Neural progenitor cell (in vitro differentiated cells): ENCODE results near the gene GMFB. TPM values are rescaled to one million over a fixed set of nuclear protein-coding genes. Genes with fewer than 3 reads are reported as not detected.

ENCODE experiments used
- DNase-seq: peaks from one replicate; pipeline ENCODE4 v3.0.0-alpha.2; 2016; ENCODE audit warnings: low spot score
- H2AFZ ChIP-seq: fragments of 200-600 bp; sonication (generic); replicated peaks from 2 replicates; pipeline ENCODE4 v1.6.1; 2016; ENCODE audit warnings: antibody characterized with exemption
- H3F3A ChIP-seq: fragments of 200-600 bp; sonication (generic); 2 replicates; pipeline ENCODE4 v1.6.1; 2016; ENCODE audit warnings: antibody characterized with exemption, low read depth
- H3K27ac ChIP-seq: fragments of 200-600 bp; sonication (generic); 2 replicates; pipeline ENCODE4 v1.5.1; 2016; ENCODE audit warnings: mild to moderate bottlenecking
- H3K27me3 ChIP-seq: fragments of 200-600 bp; sonication (generic); 2 replicates; pipeline ENCODE4 v1.6.1; 2016; ENCODE audit warnings: mild to moderate bottlenecking, moderate library complexity
- H3K36me3 ChIP-seq: fragments of 200-600 bp; sonication (generic); 2 replicates; pipeline ENCODE4 v1.5.1; 2016
- H3K4me1 ChIP-seq: fragments of 200-600 bp; sonication (generic); 2 replicates; pipeline ENCODE4 v1.6.1; 2016; ENCODE audit warnings: mixed run types
- H3K4me2 ChIP-seq: fragments of 200-600 bp; sonication (generic); 2 replicates; pipeline ENCODE4 v1.6.1; 2016
- H3K4me3 ChIP-seq: fragments of 200-600 bp; sonication (generic); 2 replicates; pipeline ENCODE4 v1.5.1; 2016
- H3K79me2 ChIP-seq: fragments of 200-600 bp; sonication (generic); 2 replicates; pipeline ENCODE4 v1.6.1; 2016; ENCODE audit warnings: low read depth
- H3K9ac ChIP-seq: fragments of 200-600 bp; sonication (generic); 2 replicates; pipeline ENCODE4 v1.6.1; 2016
- H3K9me3 ChIP-seq: fragments of 200-600 bp; sonication (generic); 2 replicates; pipeline ENCODE4 v1.5.1; 2016; ENCODE audit warnings: low read depth
- H4K20me1 ChIP-seq: fragments of 200-600 bp; sonication (generic); 2 replicates; pipeline ENCODE4 v1.6.1; 2016; ENCODE audit warnings: low read depth
- H3K27ac Mint-ChIP-seq: 3 replicates; pipeline ENCODE4 v1.8.0; 2021; ENCODE audit warnings: mixed read lengths
- H3K27me3 Mint-ChIP-seq: 2 replicates; pipeline ENCODE4 v1.8.0; 2022; ENCODE audit warnings: low read depth, mild to moderate bottlenecking, inconsistent platforms, moderate library complexity, mixed read lengths; ENCODE audit not compliant: insufficient read depth
- H3K36me3 Mint-ChIP-seq: 3 replicates; pipeline ENCODE4 v1.8.0; 2021; ENCODE audit warnings: mixed read lengths
- H3K4me1 Mint-ChIP-seq: 3 replicates; pipeline ENCODE4 v1.8.0; 2021; ENCODE audit warnings: mixed read lengths
- H3K4me3 Mint-ChIP-seq: 3 replicates; pipeline ENCODE4 v1.8.0; 2021; ENCODE audit warnings: mild to moderate bottlenecking, moderate library complexity, mixed read lengths
- H3K9me3 Mint-ChIP-seq: 3 replicates; pipeline ENCODE4 v1.8.0; 2020; ENCODE audit warnings: mixed read lengths
- CTCF ChIP-seq: fragments of 200-600 bp; sonication (generic); IDR thresholded peaks from 2 replicates; pipeline ENCODE4 v1.5.1; 2017; ENCODE audit warnings: antibody characterized with exemption, mild to moderate bottlenecking
- EZH2 ChIP-seq: fragments of 200-600 bp; sonication (generic); IDR thresholded peaks from 2 replicates; pipeline ENCODE4 v1.6.1; 2017; ENCODE audit warnings: antibody characterized with exemption, mild to moderate bottlenecking, moderate library complexity
- EZH2phosphoT487 ChIP-seq: fragments of 200-600 bp; sonication (generic); IDR thresholded peaks from 2 replicates; pipeline ENCODE4 v1.6.1; 2017; ENCODE audit warnings: antibody characterized with exemption
- total RNA-seq: library from RNA; depleted of rRNA; stranded (reverse); fragments of >200 nt; gene quantifications from 2 replicates; pipeline ENCODE4 v1.2.3, GENCODE V29; 2015; ENCODE audit warnings: low replicate concordance

The GMFB gene
- total RNA-seq, 1 donor from 2014 or later, result 172 TPM

GRCh38 chr14:54450535-54450934 is 38.2 kb downstream of the GMFB start:
- Histone ChIP-seq H3K4me1 (no peaks in the 10 kb centered on the region), H3K9me3 (no peaks in the 10 kb centered on the region), H3K79me2 (no peaks in the 10 kb centered on the region), H3K27me3 (no peaks in the 10 kb centered on the region), H3K36me3 (no peaks in the 10 kb centered on the region), H4K20me1 (no peaks in the 10 kb centered on the region), H3K9ac (no peak overlapping the region), H3K4me2 (no peak overlapping the region), H3K27ac (no peak overlapping the region), H3K4me3 (no peak overlapping the region), H3F3A (no peaks in the 10 kb centered on the region), H2AFZ (no peak overlapping the region)
- no peak overlapping the region for H3K4me3 Mint-ChIP-seq
- H3K9me3 Mint-ChIP-seq, result no peaks in the 10 kb centered on the region
- peaks cover 4% of the 10 kb centered on the region for H3K27me3 Mint-ChIP-seq
- no peaks in the 10 kb centered on the region for H3K36me3 Mint-ChIP-seq
- H3K27ac Mint-ChIP-seq, result no peak overlapping the region
- no peak for DNase-seq
- peaks cover 7% of the 10 kb centered on the region for H3K4me1 Mint-ChIP-seq
- no peak for TF ChIP-seq EZH2phosphoT487
- no peak for TF ChIP-seq EZH2
- no peak for TF ChIP-seq CTCF

- TF ChIP-seq EZH2, result no peak
- no peak for TF ChIP-seq EZH2phosphoT487
- no peak for TF ChIP-seq CTCF
- Mint-ChIP-seq H3K4me1 (peaks cover 7% of the 10 kb centered on the region), H3K36me3 (no peaks in the 10 kb centered on the region), H3K9me3 (no peaks in the 10 kb centered on the region), H3K27me3 (peaks cover 4% of the 10 kb centered on the region), H3K4me3 (no peak overlapping the region), H3K27ac (no peak overlapping the region)
- Histone ChIP-seq H3K9ac (no peak overlapping the region), H3K27me3 (no peaks in the 10 kb centered on the region), H3F3A (no peaks in the 10 kb centered on the region), H3K4me3 (no peak overlapping the region), H2AFZ (no peak overlapping the region), H3K4me2 (no peak overlapping the region), H3K79me2 (no peaks in the 10 kb centered on the region), H3K27ac (no peak overlapping the region), H3K9me3 (no peaks in the 10 kb centered on the region), H3K4me1 (no peaks in the 10 kb centered on the region), H4K20me1 (no peaks in the 10 kb centered on the region), H3K36me3 (no peaks in the 10 kb centered on the region)
- DNase-seq, result no peak
Observed at GRCh38 chr14:54447231-54447692, 41.5 kb downstream of the GMFB start.

GRCh38 chr14:54446161-54446693 is 42.6 kb downstream of the GMFB start:
- Mint-ChIP-seq H3K4me1 (peaks cover 7% of the 10 kb centered on the region), H3K4me3 (no peak overlapping the region), H3K27me3 (peaks cover 4% of the 10 kb centered on the region), H3K27ac (no peak overlapping the region), H3K9me3 (no peaks in the 10 kb centered on the region), H3K36me3 (no peaks in the 10 kb centered on the region)
- H2AFZ ChIP-seq, result no peak overlapping the region
- H3K4me3 ChIP-seq, result no peak overlapping the region
- no peaks in the 10 kb centered on the region for H4K20me1 ChIP-seq
- H3K9me3 ChIP-seq, result no peaks in the 10 kb centered on the region
- no peaks in the 10 kb centered on the region for H3K79me2 ChIP-seq
- no peaks in the 10 kb centered on the region for H3F3A ChIP-seq
- no peak overlapping the region for H3K4me2 ChIP-seq
- no peak overlapping the region for H3K27ac ChIP-seq
- no peak for TF ChIP-seq EZH2
- TF ChIP-seq CTCF, result no peak
- no peak for TF ChIP-seq EZH2phosphoT487
- DNase-seq, result no peak
- no peak overlapping the region for H3K9ac ChIP-seq
- no peaks in the 10 kb centered on the region for H3K36me3 ChIP-seq
- no peaks in the 10 kb centered on the region for H3K27me3 ChIP-seq
- H3K4me1 ChIP-seq, result no peaks in the 10 kb centered on the region
